Stomach (tissue), 9 donors: ENCODE results near the gene GTSE1. TPM values are rescaled to one million over a fixed set of nuclear protein-coding genes. Genes with fewer than 3 reads are reported as not detected.

Experiments used
- DNase-seq, 2 donors: peaks; one replicate each; pipeline versions ENCODE4 v3.0.0 to v3.0.0-alpha.2; 2013 to 2019
- H3K27ac ChIP-seq, 5 donors: fragments of 200-600 bp in 4 of 5; sonication (generic) in 4 of 5; one replicate each; pipeline ENCODE4 v1.5.1; 2013 to 2019; ENCODE audit warnings: mild to moderate bottlenecking in 1 of 5, moderate library complexity in 1 of 5
- H3K27me3 ChIP-seq, 3 donors: fragments of 200-600 bp; sonication (generic); one replicate each; pipeline ENCODE4 v1.5.1; 2017 to 2019; ENCODE audit warnings: mixed run types in 1 of 3
- H3K36me3 ChIP-seq, 4 donors: fragments of 200-600 bp; sonication (generic); 1 replicate in 3 of 4; 2 replicates in 1 of 4; pipeline ENCODE4 v1.5.1; 2016 to 2019
- H3K4me1 ChIP-seq, 4 donors: fragments of 200-600 bp; sonication (generic); one replicate each; pipeline ENCODE4 v1.5.1; 2016 to 2019
- H3K4me3 ChIP-seq, 4 donors: fragments of 200-600 bp; sonication (generic) in 3 of 4; one replicate each; pipeline ENCODE4 v1.5.1; 2016 to 2019; ENCODE audit warnings: mild to moderate bottlenecking in 1 of 4
- H3K9me3 ChIP-seq, 4 donors: fragments of 200-600 bp; sonication (generic); one replicate each; pipeline ENCODE4 v1.5.1; 2016 to 2019
- EP300 ChIP-seq: sonication (generic); formaldehyde crosslinking; IDR thresholded peaks from one replicate; pipeline ENCODE4 v1.6.1; 2017; ENCODE audit warnings: antibody characterized with exemption
- POLR2A ChIP-seq, 4 donors: fragments of 450-650 bp; IDR thresholded peaks; one replicate each; pipeline ENCODE4 v1.6.1; 2016; ENCODE audit warnings: antibody characterized with exemption in 4 of 4, control low read depth in 2 of 4, mild to moderate bottlenecking in 1 of 4, moderate library complexity in 1 of 4
- POLR2AphosphoS5 ChIP-seq, 3 donors: sonication (generic); formaldehyde crosslinking; IDR thresholded peaks; one replicate each; pipeline ENCODE4 v1.6.1; 2016; ENCODE audit warnings: antibody characterized with exemption in 3 of 3
- WGBS, 5 donors: extraction: QIAGEN DNeasy Blood & Tissue Kit in 3 of 5; methylation state at CpG; one replicate each; pipeline versions ENCODE4 v1.1.5 to v1.1.7; 2013 to 2018; 5-methylcytosine and 5-hydroxymethylcytosine counted together
- intact Hi-C: fragments of 100-400 bp; cut with DNase I; formaldehyde crosslinking; loops from one replicate; pipeline ENCODE4 v1.15.1; 2023; ENCODE audit warnings: low total_unique reads
- polyA plus RNA-seq, 3 donors: library from polyadenylated mRNA; stranded (reverse); fragments of 200-250 nt; gene quantifications; one replicate each; pipeline ENCODE4 v1.2.3, GENCODE V29; 2013
- total RNA-seq, 5 donors: library from RNA; depleted of rRNA; stranded (reverse); fragments of >200 nt; gene quantifications; one replicate each; pipeline versions ENCODE4 v1.1.0 to v1.2.3, GENCODE V29; 2014 to 2016
- TF ChIP-seq, protein P1 (sequence below), 7 experiments: fragments of 450-650 bp in 4 of 7; fragments of 200-600 bp in 3 of 7; sonication (generic) in 3 of 7; IDR thresholded peaks; one replicate each; pipeline ENCODE4 v1.5.1; 2016 to 2019; ENCODE audit warnings: antibody characterized with exemption in 7 of 7, control low read depth in 2 of 7, mild to moderate bottlenecking in 1 of 7
- donor health status: healthy with polysubstance abuse.
- donor health status: Bipolar disorder and iron deficiency.
- donor health status: healthy.

GTSE1 gene
- total and polyA plus RNA-seq, 8 donors = 1.1 to 64.0 (median 4.2) TPM

- Histone ChIP-seq H3K9me3 (no peaks in the 10 kb centered on the region), H3K4me1 (peaks cover 0 to 9% (median 7%) of the 10 kb centered on the region in 4 donors), H3K27ac (no peak overlapping the region), H3K36me3 (peaks cover 0 to 40% (median 0%) of the 10 kb centered on the region in 4 donors), H3K27me3 (no peaks in the 10 kb centered on the region), H3K4me3 (no peak overlapping the region)
- intact Hi-C loops = no loop called here
- TF ChIP-seq POLR2AphosphoS5 (IDR thresholded peaks at IDR 0.05) (no peak), POLR2A (IDR thresholded peaks at IDR 0.05) (no peak), EP300 (no peak)
- TF ChIP-seq, protein P1, sequence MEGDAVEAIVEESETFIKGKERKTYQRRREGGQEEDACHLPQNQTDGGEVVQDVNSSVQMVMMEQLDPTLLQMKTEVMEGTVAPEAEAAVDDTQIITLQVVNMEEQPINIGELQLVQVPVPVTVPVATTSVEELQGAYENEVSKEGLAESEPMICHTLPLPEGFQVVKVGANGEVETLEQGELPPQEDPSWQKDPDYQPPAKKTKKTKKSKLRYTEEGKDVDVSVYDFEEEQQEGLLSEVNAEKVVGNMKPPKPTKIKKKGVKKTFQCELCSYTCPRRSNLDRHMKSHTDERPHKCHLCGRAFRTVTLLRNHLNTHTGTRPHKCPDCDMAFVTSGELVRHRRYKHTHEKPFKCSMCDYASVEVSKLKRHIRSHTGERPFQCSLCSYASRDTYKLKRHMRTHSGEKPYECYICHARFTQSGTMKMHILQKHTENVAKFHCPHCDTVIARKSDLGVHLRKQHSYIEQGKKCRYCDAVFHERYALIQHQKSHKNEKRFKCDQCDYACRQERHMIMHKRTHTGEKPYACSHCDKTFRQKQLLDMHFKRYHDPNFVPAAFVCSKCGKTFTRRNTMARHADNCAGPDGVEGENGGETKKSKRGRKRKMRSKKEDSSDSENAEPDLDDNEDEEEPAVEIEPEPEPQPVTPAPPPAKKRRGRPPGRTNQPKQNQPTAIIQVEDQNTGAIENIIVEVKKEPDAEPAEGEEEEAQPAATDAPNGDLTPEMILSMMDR (IDR thresholded peaks at IDR 0.05) = no peak
- no peak for DNase-seq
- WGBS, 5 donors = 88 to 100% (median 97%) methylated on average over 4 of the region's 4 CpGs
Observed at GRCh38 chr22:46330426-46330825, 33.8 kb downstream of the GTSE1 start.

- TF ChIP-seq POLR2AphosphoS5 (IDR thresholded peaks at IDR 0.05) = no peak
- TF ChIP-seq, protein P1 (IDR thresholded peaks at IDR 0.05) = no peak
- intact Hi-C loops = no loop called here
- Histone ChIP-seq H3K27ac (no peak overlapping the region), H3K4me1 (peaks cover 4 to 12% (median 11%) of the 10 kb centered on the region in 4 donors), H3K4me3 (no peak overlapping the region), H3K9me3 (no peaks in the 10 kb centered on the region), H3K27me3 (no peaks in the 10 kb centered on the region), H3K36me3 (peaks cover 0 to 30% (median 0%) of the 10 kb centered on the region in 4 donors)
- DNase-seq = no peak
- WGBS, 5 donors = 92 to 97% (median 96%) methylated on average over 9 to 23 of the region's 23 CpGs
Observed at GRCh38 chr22:46331496-46331895, 34.8 kb downstream of the GTSE1 start.

DNA sequence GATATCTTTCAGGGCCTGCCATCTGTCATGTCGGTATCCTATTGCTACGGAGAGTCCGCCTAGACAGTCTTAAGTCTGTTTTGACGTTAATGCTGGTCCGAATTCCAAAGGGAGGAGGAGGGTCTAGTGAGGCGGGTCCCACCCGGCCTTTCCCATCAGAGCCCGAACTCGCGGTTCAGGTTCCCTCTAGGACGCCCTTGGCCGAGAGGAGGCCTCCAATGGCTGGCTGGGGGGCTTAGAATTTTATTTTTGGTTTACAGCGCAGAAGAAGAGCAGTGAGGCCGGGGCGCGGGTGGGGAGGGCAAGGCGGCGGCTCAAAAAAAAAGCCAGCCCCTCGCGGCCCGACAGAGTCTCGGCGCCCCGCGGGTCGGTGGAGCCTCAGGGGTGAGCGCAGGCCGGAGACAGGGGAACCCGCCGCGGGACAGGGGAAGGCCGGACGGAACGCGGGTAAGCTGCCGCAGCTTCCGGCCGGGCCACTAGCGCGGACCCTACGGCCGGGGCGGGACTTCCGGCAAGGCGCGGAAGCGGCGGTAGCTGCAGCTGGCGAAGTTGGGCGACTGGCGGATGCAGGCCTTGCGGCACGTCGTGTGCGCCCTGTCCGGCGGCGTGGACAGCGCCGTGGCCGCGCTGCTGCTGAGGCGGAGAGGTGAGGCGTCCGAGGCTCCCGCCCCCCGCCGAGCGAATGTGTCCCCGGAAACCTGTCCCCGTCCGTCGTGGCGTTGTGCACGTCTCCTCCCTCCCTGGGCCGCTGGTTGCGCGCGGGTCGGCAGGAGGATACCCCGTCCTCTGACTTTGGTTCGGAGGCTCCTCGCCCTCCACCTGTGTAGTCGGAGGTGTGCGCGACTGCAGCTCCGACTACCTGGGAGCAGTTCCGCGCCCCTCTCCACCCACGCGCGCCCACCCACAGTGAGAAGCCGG lies 38.8 kb downstream of the GTSE1 start, which contains the start of gene TRMU:
Gene TRMU (plus strand): TSS at position 514 of the 918 bp plus-strand sequence. CDS start 51 bp downstream, at position 565.
- no peaks in the 10 kb centered on the region for H3K27me3 ChIP-seq
- 1 to 4% (median 2%) methylated on average over 31 to 93 of the region's 93 CpGs for WGBS, 5 donors
- H3K9me3 ChIP-seq = no peaks in the 10 kb centered on the region
- peak within 1 kb of the TSS; percentile 95 to 100 (median 98) for H3K4me3 ChIP-seq
- H3K27ac ChIP-seq = peak within 1 kb of the TSS; percentile 88 to 94 (median 92)
- TF ChIP-seq POLR2A (IDR thresholded peaks at IDR 0.05) = peak in 1 of 4 donors; percentile 37
- peak; percentile 47 to 94 (median 83) for TF ChIP-seq POLR2AphosphoS5 (IDR thresholded peaks at IDR 0.05)
- TF ChIP-seq, protein P1 (IDR thresholded peaks at IDR 0.05) = no peak
- H3K4me1 ChIP-seq = peaks cover 14 to 28% (median 20%) of the 10 kb centered on the region in 4 donors
- peaks cover 16 to 32% (median 30%) of the 10 kb centered on the region in 4 donors for H3K36me3 ChIP-seq
- intact Hi-C loops = no loop called here
- peak; percentile 89 to 97 for DNase-seq

DNA sequence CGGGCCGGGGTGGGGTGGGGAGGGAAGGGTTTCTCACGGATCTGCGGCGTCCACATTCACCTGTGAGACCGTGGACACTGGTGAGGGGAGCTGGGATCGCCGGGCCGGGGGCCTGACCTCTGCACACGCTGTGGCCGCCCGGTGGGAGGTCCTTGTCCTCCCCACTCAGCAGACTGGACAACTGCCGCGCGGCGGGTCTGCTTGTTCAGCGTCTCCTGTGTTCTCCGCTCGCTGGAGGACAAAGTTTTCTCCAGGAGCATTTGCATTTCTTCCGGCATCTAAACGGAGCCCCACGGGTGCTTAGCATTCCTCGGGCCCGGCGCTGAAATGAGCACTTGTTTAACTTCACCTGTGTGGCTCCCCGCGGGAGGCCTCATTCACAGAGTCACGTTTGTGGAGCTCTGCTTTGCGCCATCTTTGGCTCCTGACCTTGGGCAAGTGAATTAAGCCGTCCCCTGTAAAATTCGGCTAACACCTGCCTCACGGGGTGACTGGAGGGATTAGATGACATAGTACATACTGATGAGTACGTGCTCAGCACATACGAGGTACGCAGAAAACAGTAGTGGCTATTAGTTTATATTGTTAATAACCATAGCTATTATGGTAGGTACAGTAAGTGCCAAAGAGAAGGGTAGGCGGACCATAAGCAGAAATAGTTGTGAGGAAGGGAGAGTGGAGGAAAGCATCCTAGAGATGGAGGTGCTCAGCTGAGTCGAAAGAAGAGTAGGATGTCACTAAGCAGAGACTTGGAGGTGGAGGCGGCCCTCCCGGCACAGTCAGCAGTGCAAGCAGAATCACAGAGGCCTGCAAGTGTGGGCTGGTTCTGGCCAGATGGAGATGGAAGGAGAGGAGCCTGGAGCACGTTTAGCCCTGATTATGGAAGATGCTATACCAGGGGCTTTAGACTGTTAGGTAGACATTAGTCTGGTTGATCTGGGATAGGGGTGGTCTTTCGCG lies 39.7 kb downstream of the GTSE1 start:
- WGBS, 5 donors = 7 to 10% (median 9%) methylated on average over 33 to 42 of the region's 42 CpGs
- Histone ChIP-seq H3K4me1 (peaks cover 14 to 28% (median 20%) of the 10 kb centered on the region in 4 donors), H3K27me3 (no peaks in the 10 kb centered on the region), H3K4me3 (peak overlapping the region; percentile 95 to 100 (median 98)), H3K27ac (peak overlapping the region; percentile 88 to 94 (median 92)), H3K9me3 (no peaks in the 10 kb centered on the region), H3K36me3 (peaks cover 16 to 41% (median 40%) of the 10 kb centered on the region in 4 donors)
- intact Hi-C loops = no loop called here
- peak; percentile 32 to 48 for DNase-seq
- no peak for TF ChIP-seq POLR2AphosphoS5 (IDR thresholded peaks at IDR 0.05)
- TF ChIP-seq EP300 = no peak
- TF ChIP-seq, protein P1 (IDR thresholded peaks at IDR 0.05) = no peak
- TF ChIP-seq POLR2A (IDR thresholded peaks at IDR 0.05) = no peak
